Measurements from ENCODE around the gene NELFE.

Gene NELFE

DNA sequence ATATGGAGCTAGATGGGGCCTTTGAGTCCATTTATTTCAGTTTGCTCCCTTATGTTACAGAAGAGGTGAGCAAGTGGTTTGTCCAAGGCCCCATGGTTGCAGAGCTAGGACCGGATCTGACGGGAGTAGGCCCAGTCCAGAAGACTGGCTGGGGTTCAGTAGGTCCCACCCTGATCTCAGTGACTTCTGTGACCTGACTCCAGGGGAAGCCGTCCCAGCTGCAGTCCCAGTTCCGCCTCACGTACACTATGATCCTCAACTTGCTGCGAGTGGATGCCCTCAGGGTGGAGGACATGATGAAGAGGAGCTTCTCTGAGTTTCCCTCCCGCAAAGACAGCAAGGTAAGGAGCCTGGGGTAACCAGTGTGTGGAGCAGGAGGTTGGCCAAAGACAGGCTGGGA, 7.7 kb upstream of the NELFE start:
- TF ChIP-seq, protein P1, sequence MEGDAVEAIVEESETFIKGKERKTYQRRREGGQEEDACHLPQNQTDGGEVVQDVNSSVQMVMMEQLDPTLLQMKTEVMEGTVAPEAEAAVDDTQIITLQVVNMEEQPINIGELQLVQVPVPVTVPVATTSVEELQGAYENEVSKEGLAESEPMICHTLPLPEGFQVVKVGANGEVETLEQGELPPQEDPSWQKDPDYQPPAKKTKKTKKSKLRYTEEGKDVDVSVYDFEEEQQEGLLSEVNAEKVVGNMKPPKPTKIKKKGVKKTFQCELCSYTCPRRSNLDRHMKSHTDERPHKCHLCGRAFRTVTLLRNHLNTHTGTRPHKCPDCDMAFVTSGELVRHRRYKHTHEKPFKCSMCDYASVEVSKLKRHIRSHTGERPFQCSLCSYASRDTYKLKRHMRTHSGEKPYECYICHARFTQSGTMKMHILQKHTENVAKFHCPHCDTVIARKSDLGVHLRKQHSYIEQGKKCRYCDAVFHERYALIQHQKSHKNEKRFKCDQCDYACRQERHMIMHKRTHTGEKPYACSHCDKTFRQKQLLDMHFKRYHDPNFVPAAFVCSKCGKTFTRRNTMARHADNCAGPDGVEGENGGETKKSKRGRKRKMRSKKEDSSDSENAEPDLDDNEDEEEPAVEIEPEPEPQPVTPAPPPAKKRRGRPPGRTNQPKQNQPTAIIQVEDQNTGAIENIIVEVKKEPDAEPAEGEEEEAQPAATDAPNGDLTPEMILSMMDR (conservative IDR thresholded peaks at IDR 0.05; ENCODE audit: low read length) = no peak
- no peak for DNase-seq (ENCODE audit: low read depth)
- H3K4me3 ChIP-seq (ENCODE audit: low read length) = no peak overlapping the region

DNA sequence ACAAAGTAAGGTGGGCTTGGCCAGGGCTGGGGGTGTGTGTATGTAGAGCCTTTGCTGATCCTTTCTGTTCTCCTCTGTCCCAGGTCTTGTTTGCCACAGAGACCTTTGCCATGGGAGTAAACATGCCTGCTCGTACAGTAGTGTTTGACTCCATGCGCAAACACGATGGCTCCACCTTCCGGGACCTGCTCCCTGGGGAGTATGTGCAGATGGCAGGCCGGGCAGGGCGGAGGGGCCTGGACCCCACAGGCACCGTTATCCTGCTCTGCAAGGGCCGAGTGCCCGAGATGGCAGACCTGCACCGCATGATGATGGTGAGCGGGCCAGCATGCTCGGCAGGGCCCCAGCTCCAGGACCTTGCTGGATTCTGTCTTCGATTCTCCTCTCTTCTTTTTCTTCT, 6.9 kb upstream of the NELFE start:
- TF ChIP-seq, protein P1 (conservative IDR thresholded peaks at IDR 0.05; ENCODE audit: low read length) = no peak
- no peak overlapping the region for H3K4me3 ChIP-seq (ENCODE audit: low read length)
- no peak for DNase-seq (ENCODE audit: low read depth)

DNA sequence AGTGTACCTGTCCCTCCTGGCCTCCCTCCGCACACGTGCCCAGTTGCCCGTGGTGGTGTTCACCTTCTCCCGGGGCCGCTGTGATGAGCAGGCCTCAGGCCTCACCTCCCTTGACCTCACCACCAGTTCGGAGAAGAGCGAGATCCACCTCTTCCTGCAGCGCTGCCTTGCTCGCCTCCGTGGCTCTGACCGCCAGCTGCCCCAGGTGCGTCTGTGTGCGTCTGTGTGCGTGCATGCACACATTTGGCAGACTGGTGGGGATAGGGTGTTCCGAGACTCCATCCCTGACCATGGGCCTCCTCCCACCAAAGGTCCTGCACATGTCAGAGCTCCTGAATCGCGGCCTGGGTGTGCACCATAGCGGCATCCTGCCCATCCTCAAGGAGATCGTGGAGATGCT, 5.2 kb upstream of the NELFE start:
- TF ChIP-seq, protein P1 (conservative IDR thresholded peaks at IDR 0.05; ENCODE audit: low read length) = no peak
- no peak for DNase-seq (ENCODE audit: low read depth)
- no peak overlapping the region for H3K4me3 ChIP-seq (ENCODE audit: low read length)

DNA sequence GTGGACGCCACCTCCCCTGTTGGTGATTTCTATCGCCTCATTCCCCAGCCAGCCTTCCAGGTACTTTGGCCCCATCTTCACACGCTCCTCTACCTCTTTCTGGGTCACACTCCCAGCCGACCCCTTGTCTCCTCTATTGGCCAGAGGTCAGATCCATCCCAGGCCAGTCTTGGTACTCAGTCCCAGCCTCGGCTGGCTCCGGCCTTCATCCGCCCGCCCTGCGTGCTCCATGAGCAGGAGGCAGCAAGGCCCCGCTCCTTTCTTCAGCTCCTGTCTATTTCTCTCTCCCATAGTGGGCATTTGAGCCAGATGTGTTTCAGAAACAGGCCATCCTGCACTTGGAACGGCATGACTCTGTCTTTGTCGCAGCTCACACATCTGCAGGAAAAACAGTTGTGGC, 2.8 kb upstream of the NELFE start:
- no peak overlapping the region for H3K4me3 ChIP-seq (ENCODE audit: low read length)
- DNase-seq (ENCODE audit: low read depth) = no peak
- TF ChIP-seq, protein P1 (conservative IDR thresholded peaks at IDR 0.05; ENCODE audit: low read length) = no peak

DNA sequence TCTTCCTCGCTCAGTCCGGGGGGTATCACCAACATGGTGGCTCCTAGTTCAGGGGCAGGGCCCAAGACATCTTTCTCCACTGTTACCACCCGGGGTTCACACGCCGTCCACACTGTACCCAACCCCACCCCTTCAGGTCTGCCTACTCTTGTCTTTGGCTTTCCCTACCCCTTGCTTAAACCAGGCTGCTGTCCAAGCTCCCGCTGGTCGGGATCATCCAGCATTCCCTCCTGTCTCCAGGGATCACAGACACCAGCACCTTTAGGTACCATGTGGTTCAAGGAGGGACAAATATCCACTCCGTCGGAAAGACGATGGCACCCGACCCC, 395 bp downstream of the NELFE start:
- TF ChIP-seq, protein P1 (conservative IDR thresholded peaks at IDR 0.05; ENCODE audit: low read length) = no peak
- peak overlapping the region; percentile 100 for H3K4me3 ChIP-seq (ENCODE audit: low read length)
- no peak for DNase-seq (ENCODE audit: low read depth)

DNA sequence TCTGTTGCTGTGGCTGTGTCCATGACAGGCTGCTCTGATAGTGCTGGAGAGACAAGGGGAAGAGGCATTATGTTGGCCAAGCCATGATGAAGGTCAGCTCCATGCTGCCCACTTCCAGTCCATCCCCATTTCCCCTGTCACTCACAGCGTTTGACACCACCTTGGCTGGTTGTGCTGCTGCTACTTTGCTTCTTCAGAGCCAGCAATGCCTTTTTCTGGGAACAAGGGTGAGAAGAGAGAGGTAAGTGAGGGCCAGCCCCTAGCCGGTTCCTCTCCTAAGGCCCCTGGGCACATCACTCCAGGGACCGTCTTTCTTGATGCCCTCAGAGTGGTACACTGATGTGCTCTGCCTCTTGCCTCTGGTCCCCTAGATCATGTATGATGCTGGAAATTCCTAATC, 2.0 kb downstream of the NELFE start:
- no peak overlapping the region for H3K4me3 ChIP-seq (ENCODE audit: low read length)
- no peak for DNase-seq (ENCODE audit: low read depth)
- TF ChIP-seq, protein P1 (conservative IDR thresholded peaks at IDR 0.05; ENCODE audit: low read length) = no peak

DNA sequence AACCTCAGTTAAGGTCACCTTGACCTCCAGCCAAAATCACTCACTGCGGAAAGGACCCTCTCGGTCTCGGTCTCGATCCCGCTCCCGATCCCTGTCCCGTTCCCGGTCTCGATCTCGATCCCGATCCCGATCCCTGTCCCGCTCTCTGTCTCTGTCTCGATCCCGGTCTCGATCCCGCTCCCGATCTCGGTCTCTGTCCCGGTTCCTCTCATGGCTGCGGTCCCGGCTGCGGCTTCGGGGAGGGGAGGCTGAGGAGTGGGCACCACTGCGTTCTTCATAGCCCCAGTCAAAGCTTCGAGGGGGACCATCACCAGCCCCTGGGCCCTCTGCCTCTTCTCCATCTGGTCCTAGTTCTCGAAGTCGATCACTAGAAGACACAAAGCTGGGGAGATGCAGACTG, 4.3 kb downstream of the NELFE start:
- TF ChIP-seq, protein P1 (conservative IDR thresholded peaks at IDR 0.05; ENCODE audit: low read length) = no peak
- H3K4me3 ChIP-seq (ENCODE audit: low read length) = no peak overlapping the region
- DNase-seq (ENCODE audit: low read depth) = no peak
